A375 (cell line): Measurements from ENCODE around the gene ALDH1A1. TPM values are rescaled to one million over a fixed set of nuclear protein-coding genes. Genes with fewer than 3 reads are reported as not detected.

Experiments
- total RNA-seq: library from RNA; depleted of rRNA; stranded (reverse); fragments of >200 nt; shearing (Covaris generic); gene quantifications from 2 replicates; pipeline ENCODE4 v1.2.3, GENCODE V29; 2014; rRNA removed

ALDH1A1 gene
- 0.13 TPM in 1 of 2 replicates, not detected in the other for total RNA-seq

GRCh38 chr9:72952914-72953313 lies at the start of gene ALDH1A1:
Gene ALDH1A1 (minus strand): TSS chr9:72953053. CDS start chr9:72953000, 53 bp downstream.

Other genes starting within 250 kb of the ALDH1A1 start
- gene ANXA1, start 198.8 kb upstream of the ALDH1A1 start, total RNA-seq, result 1,027 and 1,111 TPM in 2 replicates